H1 (cell line): ENCODE measurements around the gene MAPKAP1. TPM values are rescaled to one million over a fixed set of nuclear protein-coding genes. Genes with fewer than 3 reads are reported as not detected.

ENCODE experiments used
- GTF2F1 ChIP-seq: IDR thresholded peaks from 2 replicates; pipeline ENCODE4 v1.6.1; 2012; ENCODE audit warnings: low read depth, low read length, improper control_type of control experiment, borderline replicate concordance
- polyA plus RNA-seq, 7 experiments: library from polyadenylated mRNA; depleted of rRNA in 3 of 7; stranded (reverse) in 5 of 7; unstranded in 2 of 7; fragments of >200 nt in 5 of 7; fragments of 200-250 nt in 2 of 7; gene quantifications; 1 replicate in 5 of 7; 2 replicates in 1 of 7; 4 replicates in 1 of 7; pipeline versions ENCODE4 v1.2.1 to v1.2.3, GENCODE V29; 2011 to 2013; ENCODE audit warnings: missing spikeins in 2 of 7, mixed read lengths in 2 of 7
- total RNA-seq: library from RNA; stranded (reverse); fragmentation: NEBNext Ultra II Directional; extraction: Animal tissue kit (Norgen Biotek cat#: 25700); gene quantifications from 2 replicates; pipeline ENCODE4 v1.2.1, GENCODE V29; 2021

Gene MAPKAP1
- total and polyA plus RNA-seq, 2 of the 8 experiments (the other 6 are each of a cell fraction or from before 2014, with no cell fraction given): 79.2 to 140 TPM

- no peak for TF ChIP-seq GTF2F1
These were observed 245.9 kb downstream of the MAPKAP1 start (continued) for GRCh38 chr9:125460883-125461635.
